GM19463 (cell line): ENCODE measurements around the gene PPIF.
A peak's percentile ranks its signal among the peaks of the same experiment; 100 is the strongest.

Source experiments
- ATAC-seq: cut with Tn5 transposase; IDR thresholded peaks from one replicate; pipeline ENCODE4 v1.9.1; 2021; ENCODE audit warnings: mild to moderate bottlenecking, moderate library complexity; ENCODE audit not compliant: unreplicated experiment

Gene PPIF

GRCh38 chr10:79313320-79313719, 33.9 kb upstream of the PPIF start:
- ATAC-seq: no peak

GRCh38 chr10:79313911-79314439, 33.3 kb upstream of the PPIF start:
- no peak for ATAC-seq

- no peak for ATAC-seq
Measured at GRCh38 chr10:79314761-79315601, 32.3 kb upstream of the PPIF start.

- no peak for ATAC-seq
Measured at GRCh38 chr10:79315602-79315920, 31.7 kb upstream of the PPIF start.

GRCh38 chr10:79316671-79317431, 30.4 kb upstream of the PPIF start:
- peak; percentile 79 for ATAC-seq

- ATAC-seq: no peak
Measured at GRCh38 chr10:79318369-79318768, 28.9 kb upstream of the PPIF start.

- ATAC-seq: no peak
Measured at GRCh38 chr10:79319115-79319771, 28.0 kb upstream of the PPIF start.

GRCh38 chr10:79320316-79320715, 27.0 kb upstream of the PPIF start:
- no peak for ATAC-seq

- ATAC-seq: no peak
Measured at GRCh38 chr10:79320820-79321493, 26.3 kb upstream of the PPIF start.

GRCh38 chr10:79321494-79321882, 25.8 kb upstream of the PPIF start:
- ATAC-seq: no peak

- no peak for ATAC-seq
Measured at GRCh38 chr10:79321951-79322350, 25.3 kb upstream of the PPIF start.

GRCh38 chr10:79322616-79323543, 24.4 kb upstream of the PPIF start:
- peak; percentile 65 for ATAC-seq

- ATAC-seq: no peak
Measured at GRCh38 chr10:79323602-79324001, 23.7 kb upstream of the PPIF start.

GRCh38 chr10:79324032-79324695, 23.1 kb upstream of the PPIF start:
- no peak for ATAC-seq

- no peak for ATAC-seq
Measured at GRCh38 chr10:79326361-79327089, 20.7 kb upstream of the PPIF start.

GRCh38 chr10:79327090-79327457, 20.2 kb upstream of the PPIF start:
- peak; percentile 23 for ATAC-seq

- no peak for ATAC-seq
Measured at GRCh38 chr10:79328147-79328701, 19.0 kb upstream of the PPIF start.

GRCh38 chr10:79328737-79329504, 18.3 kb upstream of the PPIF start:
- no peak for ATAC-seq
